NCI-H524 treated with DMSO at 0.1 percent for 48 hours (cell line): Measurements from ENCODE around the gene DCDC2C.
"Not testable (repeated sequence)": the region's sequence is repeated elsewhere in the genome, so short reads cannot be mapped to it uniquely, and the experiment has no call there.

Experiments used
- DNase-seq: peaks from one replicate; lab custom pipeline; 2025; lab: John Stamatoyannopoulos, UW

The DCDC2C gene

GRCh38 chr2:3703236-3703756 is at the start of gene DCDC2C:
DCDC2C (plus strand) TSS chr2:3703575; CDS start chr2:3703752, 177 bp downstream.
- no peak for DNase-seq

- DNase-seq = no peak
Observed at GRCh38 chr2:3654011-3654410, 49.4 kb upstream of the DCDC2C start.

GRCh38 chr2:3654531-3655225 is 48.7 kb upstream of the DCDC2C start:
- no peak for DNase-seq

GRCh38 chr2:3655871-3656761 is 47.3 kb upstream of the DCDC2C start:
- DNase-seq = no peak

GRCh38 chr2:3656762-3657721 is 46.3 kb upstream of the DCDC2C start:
- no peak for DNase-seq

- no peak for DNase-seq
Observed at GRCh38 chr2:3657881-3658280, 45.5 kb upstream of the DCDC2C start, which contains the start of gene ALLC. ALLC (plus strand) TSS chr2:3658200; CDS start chr2:3671158, 12,958 bp downstream.

GRCh38 chr2:3659447-3660432 is 43.6 kb upstream of the DCDC2C start:
- no peak for DNase-seq

GRCh38 chr2:3660640-3661039 is 42.7 kb upstream of the DCDC2C start:
- not testable (repeated sequence) for DNase-seq

- no peak for DNase-seq
Observed at GRCh38 chr2:3661149-3661660, 42.2 kb upstream of the DCDC2C start.

GRCh38 chr2:3662239-3662638 is 41.1 kb upstream of the DCDC2C start:
- no peak for DNase-seq

GRCh38 chr2:3664118-3664517 is 39.3 kb upstream of the DCDC2C start:
- DNase-seq = no peak

GRCh38 chr2:3664925-3665324 is 38.5 kb upstream of the DCDC2C start:
- no peak for DNase-seq

GRCh38 chr2:3665886-3666612 is 37.3 kb upstream of the DCDC2C start:
- DNase-seq = no peak

- no peak for DNase-seq
Observed at GRCh38 chr2:3666613-3666975, 36.8 kb upstream of the DCDC2C start.

- DNase-seq = peak; percentile 63
Observed at GRCh38 chr2:3667151-3667631, 36.2 kb upstream of the DCDC2C start.

- DNase-seq = no peak
Observed at GRCh38 chr2:3669656-3670055, 33.7 kb upstream of the DCDC2C start.

- no peak for DNase-seq
Observed at GRCh38 chr2:3670376-3670775, 33.0 kb upstream of the DCDC2C start.

GRCh38 chr2:3670941-3671340 is 32.4 kb upstream of the DCDC2C start:
- no peak for DNase-seq

- DNase-seq = no peak
Observed at GRCh38 chr2:3672861-3673678, 30.3 kb upstream of the DCDC2C start.
